H9 (cell line): ENCODE measurements around the gene DEAF1. TPM values are rescaled to one million over a fixed set of nuclear protein-coding genes. Genes with fewer than 3 reads are reported as not detected.

Experiments used
- DNase-seq: peaks from one replicate; pipeline ENCODE4 v3.0.0-alpha.2; 2017
- H2AFZ ChIP-seq: one replicate; pipeline ENCODE4 v1.6.1; 2013; ENCODE audit warnings: mild to moderate bottlenecking, low read length, control low read depth, moderate library complexity
- H2AK5ac ChIP-seq: 2 replicates; pipeline ENCODE4 v1.6.1; 2013; ENCODE audit warnings: low read length, control low read depth, mixed read lengths; ENCODE audit not compliant: insufficient read length
- H2BK120ac ChIP-seq: one replicate; pipeline ENCODE4 v1.6.1; 2013; ENCODE audit warnings: low read depth, mild to moderate bottlenecking, low read length, control low read depth, inconsistent platforms; ENCODE audit not compliant: poor library complexity, severe bottlenecking
- H2BK12ac ChIP-seq: 2 replicates; pipeline ENCODE4 v1.6.1; 2013; ENCODE audit warnings: low read length, control low read depth, mixed read lengths, low read depth; ENCODE audit not compliant: insufficient read length
- H2BK15ac ChIP-seq: 2 replicates; pipeline ENCODE4 v1.6.1; 2013; ENCODE audit warnings: low read depth, low read length, control low read depth
- H2BK20ac ChIP-seq: one replicate; pipeline ENCODE4 v1.6.1; 2013; ENCODE audit warnings: low read depth, mild to moderate bottlenecking, low read length, control low read depth, inconsistent platforms; ENCODE audit not compliant: poor library complexity, severe bottlenecking
- H2BK5ac ChIP-seq: 2 replicates; pipeline ENCODE4 v1.6.1; 2013; ENCODE audit warnings: low read length, control low read depth, mixed read lengths; ENCODE audit not compliant: insufficient read length
- H3K14ac ChIP-seq: 2 replicates; pipeline ENCODE4 v1.6.1; 2013; ENCODE audit warnings: low read length, control low read depth; ENCODE audit not compliant: insufficient read depth
- H3K18ac ChIP-seq: 2 replicates; pipeline ENCODE4 v1.6.1; 2013; ENCODE audit warnings: low read depth, mild to moderate bottlenecking, mixed read lengths, low read length, control low read depth; ENCODE audit not compliant: insufficient read length
- H3K23ac ChIP-seq: 2 replicates; pipeline ENCODE4 v1.6.1; 2013; ENCODE audit warnings: low read length, control low read depth, mixed read lengths, low read depth; ENCODE audit not compliant: insufficient read length
- H3K23me2 ChIP-seq: 2 replicates; pipeline ENCODE4 v1.6.1; 2013; ENCODE audit warnings: low read depth, mild to moderate bottlenecking, mixed read lengths, low read length, control low read depth; ENCODE audit not compliant: insufficient read length, poor library complexity, severe bottlenecking
- H3K27ac ChIP-seq: 2 replicates; pipeline ENCODE4 v1.5.1; 2013; ENCODE audit warnings: low read length, control low read depth, mixed read lengths, low read depth; ENCODE audit not compliant: insufficient read length
- H3K27me3 ChIP-seq: 2 replicates; pipeline ENCODE4 v1.6.1; 2013; ENCODE audit warnings: low read length, control low read depth, inconsistent platforms; ENCODE audit not compliant: insufficient read depth
- H3K4ac ChIP-seq: 2 replicates; pipeline ENCODE4 v1.6.1; 2013; ENCODE audit warnings: low read depth, mild to moderate bottlenecking, control low read depth, inconsistent platforms, low read length, moderate library complexity
- H3K4me1 ChIP-seq: 2 replicates; pipeline ENCODE4 v1.6.1; 2013; ENCODE audit warnings: low read length, control low read depth, inconsistent platforms; ENCODE audit not compliant: insufficient read depth
- H3K4me2 ChIP-seq: 2 replicates; pipeline ENCODE4 v1.6.1; 2013; ENCODE audit warnings: low read length, control low read depth, mixed read lengths; ENCODE audit not compliant: insufficient read length, insufficient read depth
- H3K56ac ChIP-seq: 2 replicates; pipeline ENCODE4 v1.6.1; 2013; ENCODE audit warnings: low read depth, mild to moderate bottlenecking, mixed read lengths, low read length, control low read depth; ENCODE audit not compliant: insufficient read length
- H3K79me1 ChIP-seq: 2 replicates; pipeline ENCODE4 v1.6.1; 2013; ENCODE audit warnings: low read depth, mild to moderate bottlenecking, moderate library complexity, low read length, control low read depth, inconsistent platforms; ENCODE audit not compliant: insufficient read depth, poor library complexity, severe bottlenecking
- H3K79me2 ChIP-seq: 2 replicates; pipeline ENCODE4 v1.6.1; 2013; ENCODE audit warnings: low read length, control low read depth, inconsistent platforms; ENCODE audit not compliant: insufficient read depth
- H3K9ac ChIP-seq: 2 replicates; pipeline ENCODE4 v1.6.1; 2013; ENCODE audit warnings: low read length, control low read depth, mixed read lengths; ENCODE audit not compliant: insufficient read length; ENCODE audit errors: extremely low read depth
- H3K9me3 ChIP-seq: one replicate; pipeline ENCODE4 v1.6.1; 2013; ENCODE audit warnings: low read depth, low read length, inconsistent platforms; ENCODE audit not compliant: control insufficient read depth
- H3T11ph ChIP-seq: one replicate; pipeline ENCODE4 v1.6.1; 2013; ENCODE audit warnings: mild to moderate bottlenecking, low read length, control low read depth, inconsistent platforms
- H4K20me1 ChIP-seq: one replicate; pipeline ENCODE4 v1.6.1; 2013; ENCODE audit not compliant: control insufficient read depth, insufficient read length, insufficient read depth
- H4K5ac ChIP-seq: 2 replicates; pipeline ENCODE4 v1.6.1; 2013; ENCODE audit warnings: low read depth, mild to moderate bottlenecking, mixed read lengths, low read length, control low read depth; ENCODE audit not compliant: insufficient read length
- H4K8ac ChIP-seq: replicated peaks from 2 replicates; pipeline ENCODE4 v1.6.1; 2013; ENCODE audit warnings: low read length, control low read depth, mixed read lengths, low read depth; ENCODE audit not compliant: insufficient read length
- H4K91ac ChIP-seq: 2 replicates; pipeline ENCODE4 v1.6.1; 2013; ENCODE audit warnings: low read depth, mild to moderate bottlenecking, moderate library complexity, mixed read lengths, low read length, control low read depth; ENCODE audit not compliant: insufficient read length
- H3K27ac Mint-ChIP-seq, 3 experiments: 2 replicates in 2 of 3; 3 replicates in 1 of 3; pipeline ENCODE4 v1.8.0; 2020 to 2021; ENCODE audit warnings: mixed read lengths in 3 of 3, mild to moderate bottlenecking in 1 of 3, moderate library complexity in 1 of 3
- H3K27me3 Mint-ChIP-seq: 2 replicates; pipeline ENCODE4 v1.8.0; 2021; ENCODE audit warnings: low read depth, mild to moderate bottlenecking, moderate library complexity, mixed read lengths
- H3K36me3 Mint-ChIP-seq, 3 experiments: 2 replicates in 2 of 3; 3 replicates in 1 of 3; pipeline ENCODE4 v1.8.0; 2020 to 2021; ENCODE audit warnings: low read depth in 3 of 3, mixed read lengths in 3 of 3; ENCODE audit not compliant: insufficient read depth in 1 of 3
- H3K4me1 Mint-ChIP-seq, 2 experiments: 2 replicates each; pipeline ENCODE4 v1.8.0; 2020; ENCODE audit warnings: mixed read lengths in 2 of 2
- H3K4me3 Mint-ChIP-seq, 2 experiments: 2 replicates in 1 of 2; 3 replicates in 1 of 2; pipeline ENCODE4 v1.8.0; 2020 to 2021; ENCODE audit warnings: mild to moderate bottlenecking in 2 of 2, mixed read lengths in 2 of 2, moderate library complexity in 1 of 2
- H3K9me3 Mint-ChIP-seq, 2 experiments: 2 replicates in 1 of 2; 3 replicates in 1 of 2; pipeline ENCODE4 v1.8.0; 2020; ENCODE audit warnings: mild to moderate bottlenecking in 2 of 2, mixed read lengths in 2 of 2, moderate library complexity in 1 of 2
- WGBS: extraction: QIAGEN DNeasy Blood & Tissue Kit; methylation state at CpG from one replicate; pipeline ENCODE4 v1.1.7; 2013; ENCODE audit warnings: missing lambda C conversion rate, low lambda C conversion rate, mixed read lengths; ENCODE audit not compliant: insufficient read length; ENCODE audit errors: extremely low coverage; 5-methylcytosine and 5-hydroxymethylcytosine counted together
- total RNA-seq: library from RNA; stranded (reverse); gene quantifications from 2 replicates; pipeline ENCODE4 v1.2.1, GENCODE V29; 2021
- TF ChIP-seq, protein P1 (sequence below): fragments of 200-600 bp; sonication (generic); conservative IDR thresholded peaks from 3 replicates; pipeline ENCODE4 v1.8.0; 2021; ENCODE audit warnings: antibody characterized with exemption, mild to moderate bottlenecking

Gene DEAF1
- total RNA-seq, 1 experiment from 2014 or later = 67.3 TPM

DNA sequence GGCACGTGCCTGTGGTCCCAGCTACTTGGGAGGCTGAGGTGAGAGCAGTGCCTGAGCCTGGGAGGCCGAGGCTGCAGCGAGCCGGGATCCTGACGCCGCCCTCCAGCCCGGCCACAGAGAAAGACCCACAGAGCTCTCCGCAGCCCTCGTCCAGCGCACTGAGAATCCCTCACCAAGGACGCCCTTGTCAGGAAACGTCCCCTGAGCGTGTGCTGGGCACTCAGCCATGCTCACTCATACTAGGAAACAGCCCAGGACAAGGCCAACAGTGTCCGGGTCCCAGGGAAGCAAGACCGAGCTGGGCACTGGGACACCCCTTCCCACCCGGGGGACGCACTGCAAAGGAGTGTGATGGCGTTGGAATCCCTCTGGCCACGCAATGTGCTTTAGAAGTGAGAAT lies 14.5 kb downstream of the DEAF1 start:
- Histone ChIP-seq H3K56ac (no peak overlapping the region), H3K4ac (no peak overlapping the region), H3K4me1 (no peaks in the 10 kb centered on the region), H4K8ac (no peak overlapping the region), H3K79me2 (no peaks in the 10 kb centered on the region), H4K5ac (no peak overlapping the region), H3K27me3 (no peaks in the 10 kb centered on the region), H2BK5ac (no peak overlapping the region), H3K9ac (no peak overlapping the region), H3K27ac (no peak overlapping the region), H3K23ac (no peak overlapping the region), H2BK12ac (no peak overlapping the region), H3K14ac (no peak overlapping the region), H3K23me2 (no peaks in the 10 kb centered on the region), H3K4me2 (no peak overlapping the region), H3K79me1 (peaks cover 3% of the 10 kb centered on the region), H4K20me1 (no peaks in the 10 kb centered on the region), H2BK15ac (no peak overlapping the region), H3K9me3 (no peaks in the 10 kb centered on the region), H3K18ac (no peak overlapping the region), H3T11ph (no peak overlapping the region), H2BK20ac (no peak overlapping the region), H2AK5ac (no peak overlapping the region), H4K91ac (no peak overlapping the region), H2BK120ac (no peak overlapping the region), H2AFZ (no peak overlapping the region)
- Mint-ChIP-seq H3K36me3 (peaks cover 58 to 83% (median 78%) of the 10 kb centered on the region in 3 experiments), H3K9me3 (no peaks in the 10 kb centered on the region), H3K4me3 (no peak overlapping the region), H3K4me1 (peaks cover 21 to 25% of the 10 kb centered on the region in 2 experiments), H3K27me3 (no peaks in the 10 kb centered on the region), H3K27ac (peak overlapping the region; percentile 48 to 83 (median 72); a peak in 5 of 7 replicates)
- DNase-seq = no peak
- TF ChIP-seq, protein P1, sequence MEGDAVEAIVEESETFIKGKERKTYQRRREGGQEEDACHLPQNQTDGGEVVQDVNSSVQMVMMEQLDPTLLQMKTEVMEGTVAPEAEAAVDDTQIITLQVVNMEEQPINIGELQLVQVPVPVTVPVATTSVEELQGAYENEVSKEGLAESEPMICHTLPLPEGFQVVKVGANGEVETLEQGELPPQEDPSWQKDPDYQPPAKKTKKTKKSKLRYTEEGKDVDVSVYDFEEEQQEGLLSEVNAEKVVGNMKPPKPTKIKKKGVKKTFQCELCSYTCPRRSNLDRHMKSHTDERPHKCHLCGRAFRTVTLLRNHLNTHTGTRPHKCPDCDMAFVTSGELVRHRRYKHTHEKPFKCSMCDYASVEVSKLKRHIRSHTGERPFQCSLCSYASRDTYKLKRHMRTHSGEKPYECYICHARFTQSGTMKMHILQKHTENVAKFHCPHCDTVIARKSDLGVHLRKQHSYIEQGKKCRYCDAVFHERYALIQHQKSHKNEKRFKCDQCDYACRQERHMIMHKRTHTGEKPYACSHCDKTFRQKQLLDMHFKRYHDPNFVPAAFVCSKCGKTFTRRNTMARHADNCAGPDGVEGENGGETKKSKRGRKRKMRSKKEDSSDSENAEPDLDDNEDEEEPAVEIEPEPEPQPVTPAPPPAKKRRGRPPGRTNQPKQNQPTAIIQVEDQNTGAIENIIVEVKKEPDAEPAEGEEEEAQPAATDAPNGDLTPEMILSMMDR = no peak
- WGBS = no CpG with 5 or more reads among the region's 19 CpGs
